CD4-positive, alpha-beta T cell treated with Interleukin-15 for 1 hour (primary cell): ENCODE results near the gene ADAT3.

Experiments
- DNase-seq: peaks from one replicate; pipeline ENCODE4 v3.0.0-alpha.2; 2020

The ADAT3 gene

DNA sequence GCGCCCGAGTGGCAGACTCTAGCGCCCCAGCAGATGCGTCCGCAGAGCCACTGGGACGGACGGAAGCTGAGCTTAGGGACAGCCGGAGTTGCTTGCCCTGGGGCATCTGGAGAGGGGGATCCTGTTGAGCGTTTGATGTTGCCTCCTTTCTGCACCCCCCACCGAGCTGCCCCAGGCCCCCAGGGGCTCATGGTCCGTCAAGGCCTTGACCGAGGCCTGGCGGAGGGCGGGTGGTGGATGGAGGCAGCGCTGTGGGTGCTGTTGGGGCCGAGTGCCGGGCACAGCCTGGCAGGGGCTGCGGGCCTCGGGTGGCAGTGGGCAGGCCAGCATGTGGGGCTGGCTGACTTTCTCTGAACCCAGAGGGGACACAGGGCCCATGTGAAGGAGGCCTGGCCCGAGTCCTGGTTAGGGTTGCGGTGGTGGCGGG, 38.5 kb downstream of the ADAT3 start:
- no peak for DNase-seq

- DNase-seq: peak; percentile 28
Measured at GRCh38 chr19:1944088-1944915, 39.1 kb downstream of the ADAT3 start.

DNA sequence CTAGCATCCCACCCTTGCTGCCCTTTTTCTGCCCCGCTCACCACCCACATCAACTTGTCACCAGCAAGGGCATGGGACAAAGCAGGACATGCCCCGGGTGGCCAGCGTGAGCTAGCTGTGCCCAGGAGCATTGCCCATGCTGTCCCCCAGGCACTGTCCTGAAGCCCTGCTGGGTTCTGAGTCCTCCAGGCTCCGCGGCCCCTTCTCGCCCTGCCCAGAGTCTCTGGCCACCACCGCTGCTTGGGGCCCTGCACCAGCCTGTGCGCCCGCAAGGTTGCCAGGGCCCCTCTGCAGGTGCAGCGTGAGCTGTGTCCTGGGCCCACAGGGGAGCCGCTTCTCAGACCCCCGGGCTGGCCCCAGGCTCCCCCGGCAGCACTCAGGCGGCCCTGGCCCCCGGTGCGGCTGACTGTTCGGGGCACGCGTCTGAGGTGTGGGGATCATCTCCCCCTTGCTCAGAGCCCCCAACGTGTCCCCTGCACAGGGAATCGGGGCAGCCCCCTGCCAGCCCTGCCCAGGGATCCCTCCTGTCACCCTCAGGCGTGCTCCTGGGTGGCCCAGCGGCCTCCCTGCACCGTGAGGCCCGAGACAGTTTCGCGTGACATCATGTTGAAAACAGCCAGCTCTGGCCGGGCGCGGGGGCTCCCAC, 39.8 kb downstream of the ADAT3 start:
- no peak for DNase-seq

DNA sequence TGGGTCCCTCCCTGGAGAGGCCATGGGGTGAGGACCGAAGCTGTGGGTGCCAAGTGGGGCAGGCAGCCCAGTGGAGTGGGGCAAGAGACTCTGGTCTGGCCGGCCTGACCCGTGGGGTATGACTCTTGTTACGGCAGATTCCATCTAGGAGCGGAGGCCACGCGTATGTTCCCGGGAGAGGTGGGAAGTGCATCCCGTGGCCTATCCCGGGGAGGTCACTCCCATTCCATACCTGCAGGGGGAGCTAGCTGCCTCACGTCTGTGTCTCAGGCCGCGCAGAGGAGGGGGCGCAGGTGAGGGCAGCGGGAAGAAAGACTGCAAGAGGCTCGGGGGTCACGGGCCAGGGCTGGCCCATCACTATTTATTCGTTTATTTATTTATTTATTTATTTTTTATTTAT, 40.7 kb downstream of the ADAT3 start:
- no peak for DNase-seq

GRCh38 chr19:1947651-1948209, 42.5 kb downstream of the ADAT3 start:
- no peak for DNase-seq

- no peak for DNase-seq
Measured at GRCh38 chr19:1949304-1950101, 44.3 kb downstream of the ADAT3 start.

DNA sequence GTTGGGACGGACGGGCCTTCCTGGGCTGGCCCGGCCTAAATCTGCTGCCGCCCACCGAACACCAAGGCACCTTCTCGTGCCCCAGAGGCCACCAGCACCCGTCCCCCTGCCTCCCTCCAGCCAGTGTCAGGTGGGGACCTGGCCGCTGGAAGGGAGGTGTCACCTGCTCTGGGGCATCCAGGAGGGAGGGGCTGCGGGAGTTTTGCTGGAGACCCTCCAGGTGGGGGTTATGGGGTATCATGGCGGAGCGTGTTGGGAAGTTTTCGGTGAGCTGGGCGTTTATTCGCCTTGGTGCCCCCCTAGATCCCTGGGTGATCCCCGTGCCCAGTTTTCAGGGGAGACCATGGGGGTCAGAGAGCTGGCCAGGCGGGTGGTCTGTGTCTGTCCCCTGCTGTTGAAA, 45.4 kb downstream of the ADAT3 start:
- no peak for DNase-seq

DNA sequence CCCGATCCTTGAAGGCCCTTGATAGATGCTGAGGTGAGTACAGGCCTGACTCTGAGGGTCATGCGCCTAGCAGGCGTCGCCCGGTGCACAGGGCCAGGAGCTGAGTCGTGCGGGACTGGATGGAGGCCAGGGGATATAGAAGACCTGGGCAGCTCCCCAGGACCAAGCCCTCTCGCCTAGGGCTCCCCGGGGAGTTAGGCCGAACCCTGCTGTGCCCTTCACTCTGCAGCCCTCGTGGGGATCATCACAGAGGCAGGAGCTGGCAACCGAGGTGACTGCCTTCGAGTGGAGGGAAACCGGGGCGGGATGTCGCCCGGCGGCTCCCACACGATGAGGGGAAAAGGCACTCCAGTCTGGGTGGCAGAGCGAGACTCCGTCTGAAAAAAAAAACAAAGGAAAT, 47.4 kb downstream of the ADAT3 start:
- DNase-seq: no peak

GRCh38 chr19:1953037-1953436, 47.8 kb downstream of the ADAT3 start:
- DNase-seq: no peak

GRCh38 chr19:1953441-1954094, 48.4 kb downstream of the ADAT3 start:
- no peak for DNase-seq

DNA sequence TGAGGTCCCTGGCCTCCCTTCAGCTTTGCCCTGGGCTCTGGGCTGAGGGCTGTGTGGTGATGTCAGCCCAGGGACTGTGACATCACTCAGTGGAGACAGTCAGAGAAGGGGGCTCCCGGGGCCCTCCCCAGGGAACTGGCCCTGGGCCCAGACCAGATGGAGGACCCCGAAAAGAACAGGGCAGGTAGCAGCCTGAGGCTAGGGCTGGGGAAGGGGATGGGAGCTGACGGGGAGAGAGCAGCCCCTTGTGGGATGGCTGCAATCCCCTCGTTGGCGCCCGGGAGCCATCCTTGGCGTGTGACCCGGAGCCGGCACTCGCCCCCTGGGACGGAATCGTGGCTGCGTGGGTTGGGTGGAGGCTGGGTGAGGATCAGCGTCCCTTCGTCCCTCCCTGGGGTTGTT, 49.3 kb downstream of the ADAT3 start:
- no peak for DNase-seq

GRCh38 chr19:1955171-1956121, 50.2 kb downstream of the ADAT3 start:
- no peak for DNase-seq

- DNase-seq: no peak
Measured at GRCh38 chr19:1956122-1956494, 50.9 kb downstream of the ADAT3 start.

- no peak for DNase-seq
Measured at GRCh38 chr19:1956868-1957492, 51.8 kb downstream of the ADAT3 start.

DNA sequence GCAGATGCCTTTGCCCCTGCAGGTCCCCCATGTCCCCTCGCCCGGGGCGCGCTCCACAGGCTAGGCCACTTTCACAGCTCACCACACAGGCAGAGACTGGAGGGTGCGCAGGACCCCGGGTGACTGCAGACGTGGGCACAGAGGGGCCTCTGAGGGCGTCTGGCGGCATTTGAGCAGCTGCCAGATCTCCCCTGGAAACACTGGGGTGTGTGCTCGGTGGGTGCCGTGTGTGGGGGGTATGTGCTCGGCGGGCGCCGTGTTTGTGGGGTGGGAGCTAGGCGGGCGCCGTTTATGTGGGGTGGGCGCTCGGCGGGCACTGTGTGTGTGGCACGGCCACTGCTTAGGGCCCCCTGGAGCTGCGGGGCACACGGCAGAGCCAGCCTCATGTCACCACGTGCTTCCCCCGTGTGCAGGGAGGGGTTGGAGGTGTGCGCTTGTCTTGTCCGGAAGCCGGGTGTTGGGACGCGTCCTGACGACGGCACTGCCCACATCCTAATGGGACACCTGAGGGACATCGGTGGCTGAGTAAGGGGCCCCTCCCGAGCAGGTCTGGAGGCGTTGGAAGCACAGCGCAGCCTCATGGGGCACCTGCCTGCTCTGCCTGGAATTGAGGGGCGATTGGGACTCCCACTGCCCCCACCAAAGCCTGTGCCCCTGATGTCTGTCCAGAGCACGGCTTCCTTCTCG, 52.5 kb downstream of the ADAT3 start:
- DNase-seq: no peak

DNA sequence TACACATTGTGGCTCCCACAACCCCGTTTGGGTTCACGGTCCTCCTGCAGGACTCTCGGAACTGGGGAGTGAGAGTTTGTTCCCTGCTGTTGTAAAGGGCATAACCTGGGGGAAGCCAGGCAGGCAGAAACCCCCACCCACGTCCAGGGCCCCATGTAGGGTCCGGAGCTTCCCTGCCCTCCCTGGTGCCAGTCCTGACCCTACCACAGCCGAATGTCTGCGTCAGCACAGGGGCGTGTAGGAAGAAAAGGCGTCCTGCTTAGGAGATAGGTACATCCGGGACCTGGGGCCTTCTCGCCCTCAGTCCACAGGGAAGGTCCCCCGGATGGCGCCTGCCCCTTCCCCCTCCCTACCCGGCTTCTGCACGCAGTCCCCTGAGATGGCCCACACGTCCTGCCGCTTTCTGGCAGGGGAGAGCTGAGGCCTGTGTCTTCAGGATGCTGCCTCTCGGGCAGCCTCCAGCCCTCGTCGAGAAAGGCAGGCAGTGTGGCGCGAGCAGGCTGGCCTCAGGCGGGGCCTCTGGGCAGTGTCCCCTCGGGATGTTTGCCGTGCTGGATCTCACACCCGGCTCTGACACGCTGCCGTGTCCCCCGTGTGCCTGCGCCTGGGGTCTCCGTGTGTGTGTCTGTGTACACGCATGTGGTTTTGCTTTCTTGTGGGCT, 54.9 kb downstream of the ADAT3 start:
- DNase-seq: no peak

DNA sequence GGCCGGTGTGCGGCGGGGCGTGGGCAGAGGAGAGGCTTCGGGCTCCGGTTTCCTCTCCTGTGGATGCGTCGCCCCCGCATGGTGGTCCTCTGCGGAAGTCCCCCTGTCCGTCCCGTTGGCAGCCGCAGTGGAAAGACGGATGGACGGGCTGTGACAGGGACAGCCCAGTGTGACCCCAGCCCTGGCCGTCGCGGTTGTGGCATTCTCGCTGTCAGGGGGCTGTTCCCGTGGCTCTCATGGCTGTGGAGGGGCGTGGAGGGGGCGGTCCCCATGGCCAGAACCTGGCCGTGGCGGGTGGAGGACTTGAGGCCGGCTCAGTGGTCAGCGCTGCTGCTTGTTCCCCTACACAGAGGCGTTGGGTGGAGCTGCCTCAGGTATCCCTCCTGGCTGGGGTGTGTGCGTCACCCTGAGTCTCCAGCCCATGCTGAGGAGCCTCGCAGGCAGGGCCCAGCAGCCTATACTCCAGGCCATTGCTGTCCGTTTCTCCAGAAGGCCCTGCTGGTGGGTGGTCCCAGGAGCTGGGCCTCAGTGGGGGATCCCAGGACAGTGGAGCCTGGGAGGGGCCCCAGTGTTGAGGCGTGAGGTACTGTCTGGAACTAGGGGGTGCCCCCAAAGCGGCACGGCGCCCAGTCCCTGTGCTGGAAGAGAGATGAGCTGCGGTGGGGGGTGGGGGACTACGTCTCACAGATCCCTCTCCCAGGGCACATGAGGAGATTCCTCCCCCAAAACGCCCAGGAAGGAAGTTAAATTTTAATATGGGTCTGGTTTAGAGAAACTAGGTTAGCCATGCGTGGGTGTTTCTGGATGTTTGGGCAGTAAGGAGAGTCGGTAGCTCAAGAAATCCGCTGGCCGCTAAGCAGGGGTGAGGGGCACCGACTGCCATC, 56.0 kb downstream of the ADAT3 start:
- DNase-seq: no peak

- no peak for DNase-seq
Measured at GRCh38 chr19:1962674-1963073, 57.5 kb downstream of the ADAT3 start.
